Measurements from ENCODE around the gene GOSR1.
"Not testable (repeated sequence)": the region's sequence is repeated elsewhere in the genome, so short reads cannot be mapped to it uniquely, and the experiment has no call there.

Gene GOSR1

GRCh38 chr17:30568117-30568430 lies 90.9 kb downstream of the GOSR1 start:
- Histone ChIP-seq H3K9ac (ENCODE audit: insufficient read length, low read depth) (no peak overlapping the region), H3K9me3 (ENCODE audit: insufficient read depth, low read length) (no peaks in the 10 kb centered on the region), H3K4me3 (ENCODE audit: insufficient read length, low read depth) (no peak overlapping the region), H3K36me3 (ENCODE audit: insufficient read depth, insufficient read length, low read length) (no peaks in the 10 kb centered on the region), H3K27me3 (ENCODE audit: insufficient read depth, insufficient read length) (no peaks in the 10 kb centered on the region), H3K4me1 (ENCODE audit: insufficient read depth, insufficient read length) (peaks cover 14% of the 10 kb centered on the region)
- TF ChIP-seq SUZ12 (IDR thresholded peaks at IDR 0.05; ENCODE audit: extremely low read depth, insufficient read depth, insufficient read length): no peak
- TF ChIP-seq ZNF274 (IDR thresholded peaks at IDR 0.05; ENCODE audit: low read depth, low read length): no peak
- TF ChIP-seq YY1 (IDR thresholded peaks at IDR 0.05; ENCODE audit: insufficient read depth, insufficient read length): no peak
- no peak for DNase-seq (ENCODE audit: low read depth, low spot score)

- DNase-seq (ENCODE audit: low read depth, low spot score); H3K9me3 ChIP-seq (ENCODE audit: insufficient read depth, low read length); H3K27me3 ChIP-seq (ENCODE audit: insufficient read depth, insufficient read length); H3K9ac ChIP-seq (ENCODE audit: insufficient read length, low read depth); H3K36me3 ChIP-seq (ENCODE audit: insufficient read depth, insufficient read length, low read length); H3K4me3 ChIP-seq (ENCODE audit: insufficient read length, low read depth): not testable (repeated sequence)
- H3K4me1 ChIP-seq (ENCODE audit: insufficient read depth, insufficient read length): peaks cover 14% of the 10 kb centered on the region
Measured at GRCh38 chr17:30569531-30570175, 92.4 kb downstream of the GOSR1 start.

GRCh38 chr17:30570191-30570590 lies 93.0 kb downstream of the GOSR1 start:
- Histone ChIP-seq H3K9ac (ENCODE audit: insufficient read length, low read depth) (no peak overlapping the region), H3K4me3 (ENCODE audit: insufficient read length, low read depth) (no peak overlapping the region), H3K9me3 (ENCODE audit: insufficient read depth, low read length) (no peaks in the 10 kb centered on the region), H3K4me1 (ENCODE audit: insufficient read depth, insufficient read length) (peaks cover 14% of the 10 kb centered on the region), H3K36me3 (ENCODE audit: insufficient read depth, insufficient read length, low read length) (no peaks in the 10 kb centered on the region), H3K27me3 (ENCODE audit: insufficient read depth, insufficient read length) (no peaks in the 10 kb centered on the region)
- TF ChIP-seq YY1 (IDR thresholded peaks at IDR 0.05; ENCODE audit: insufficient read depth, insufficient read length): no peak
- TF ChIP-seq SUZ12 (IDR thresholded peaks at IDR 0.05; ENCODE audit: extremely low read depth, insufficient read depth, insufficient read length): no peak
- no peak for DNase-seq (ENCODE audit: low read depth, low spot score)

DNA sequence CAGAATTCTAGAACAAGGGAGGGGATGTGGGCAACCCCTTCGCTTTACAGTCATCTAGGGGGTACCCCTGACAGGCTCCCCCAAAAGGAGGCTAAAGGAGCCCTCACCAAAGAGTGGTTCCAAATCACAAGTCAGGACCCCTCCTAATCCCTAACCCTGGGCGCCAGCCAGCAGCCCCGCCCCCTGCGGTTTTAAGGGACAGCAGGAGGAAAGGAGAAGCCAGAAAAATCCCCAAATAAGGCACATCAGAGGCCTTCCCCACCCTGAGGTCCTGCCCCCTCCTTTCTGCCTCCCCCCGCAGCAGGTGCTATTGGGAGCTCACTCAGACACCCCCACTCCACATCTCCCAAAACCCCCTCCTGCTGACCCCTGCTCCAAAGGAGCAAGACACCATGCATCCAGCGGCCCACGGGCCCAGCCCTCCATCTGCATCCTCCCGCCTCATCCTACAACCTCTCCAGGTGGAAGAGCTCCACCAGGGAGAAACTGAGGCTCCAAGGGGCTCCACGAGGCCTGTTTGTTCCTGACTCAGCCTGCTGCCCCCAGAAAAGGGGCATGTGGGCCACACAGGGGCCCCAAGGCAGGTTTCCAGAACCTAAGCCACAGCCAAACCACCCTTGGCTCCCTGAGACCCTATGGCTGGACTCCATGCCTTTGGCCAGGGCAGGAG lies 93.5 kb downstream of the GOSR1 start:
- Histone ChIP-seq H3K27me3 (ENCODE audit: insufficient read depth, insufficient read length) (no peaks in the 10 kb centered on the region), H3K4me3 (ENCODE audit: insufficient read length, low read depth) (no peak overlapping the region), H3K9me3 (ENCODE audit: insufficient read depth, low read length) (no peaks in the 10 kb centered on the region), H3K9ac (ENCODE audit: insufficient read length, low read depth) (no peak overlapping the region), H3K4me1 (ENCODE audit: insufficient read depth, insufficient read length) (peaks cover 14% of the 10 kb centered on the region), H3K36me3 (ENCODE audit: insufficient read depth, insufficient read length, low read length) (no peaks in the 10 kb centered on the region)
- no peak for DNase-seq (ENCODE audit: low read depth, low spot score)
- TF ChIP-seq ZNF274 (IDR thresholded peaks at IDR 0.05; ENCODE audit: low read depth, low read length) (no peak), YY1 (IDR thresholded peaks at IDR 0.05; ENCODE audit: insufficient read depth, insufficient read length) (no peak), SUZ12 (IDR thresholded peaks at IDR 0.05; ENCODE audit: extremely low read depth, insufficient read depth, insufficient read length) (no peak)

DNA sequence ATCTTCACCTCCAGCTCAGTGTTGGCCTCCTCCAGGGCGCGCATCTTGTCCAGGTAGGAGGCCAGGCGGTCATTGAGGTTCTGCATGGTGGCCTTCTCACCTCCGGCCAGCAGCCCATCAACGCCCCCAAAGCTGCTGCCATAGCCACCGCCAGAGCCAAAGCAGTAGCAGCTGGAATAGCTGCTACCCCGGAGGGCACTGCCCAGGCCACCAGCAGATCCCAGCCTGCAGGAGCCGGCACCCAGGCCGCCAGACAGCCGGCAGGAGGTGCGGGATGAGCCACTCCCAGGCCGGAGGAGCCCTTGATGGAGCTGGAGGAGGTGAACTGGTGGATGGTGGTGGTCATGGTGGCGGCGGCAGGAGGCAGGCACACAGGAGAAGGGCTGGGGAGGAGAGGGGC lies 94.2 kb downstream of the GOSR1 start:
- not testable (repeated sequence) for H3K36me3 ChIP-seq (ENCODE audit: insufficient read depth, insufficient read length, low read length); H3K4me3 ChIP-seq (ENCODE audit: insufficient read length, low read depth); H3K9me3 ChIP-seq (ENCODE audit: insufficient read depth, low read length); DNase-seq (ENCODE audit: low read depth, low spot score); H3K27me3 ChIP-seq (ENCODE audit: insufficient read depth, insufficient read length); H3K9ac ChIP-seq (ENCODE audit: insufficient read length, low read depth)
- peaks cover 14% of the 10 kb centered on the region for H3K4me1 ChIP-seq (ENCODE audit: insufficient read depth, insufficient read length)

- TF ChIP-seq ZNF274 (IDR thresholded peaks at IDR 0.05; ENCODE audit: low read depth, low read length): no peak
- no peak for TF ChIP-seq SUZ12 (IDR thresholded peaks at IDR 0.05; ENCODE audit: extremely low read depth, insufficient read depth, insufficient read length)
- TF ChIP-seq YY1 (IDR thresholded peaks at IDR 0.05; ENCODE audit: insufficient read depth, insufficient read length): no peak
- H3K36me3 ChIP-seq (ENCODE audit: insufficient read depth, insufficient read length, low read length): no peaks in the 10 kb centered on the region
- H3K4me3 ChIP-seq (ENCODE audit: insufficient read length, low read depth): no peak overlapping the region
- H3K9me3 ChIP-seq (ENCODE audit: insufficient read depth, low read length): no peaks in the 10 kb centered on the region
- H3K9ac ChIP-seq (ENCODE audit: insufficient read length, low read depth): no peak overlapping the region
- H3K4me1 ChIP-seq (ENCODE audit: insufficient read depth, insufficient read length): peaks cover 10% of the 10 kb centered on the region
- no peaks in the 10 kb centered on the region for H3K27me3 ChIP-seq (ENCODE audit: insufficient read depth, insufficient read length)
- no peak for DNase-seq (ENCODE audit: low read depth, low spot score)
Measured at GRCh38 chr17:30571921-30572320, 94.7 kb downstream of the GOSR1 start.

- H3K4me3 ChIP-seq (ENCODE audit: insufficient read length, low read depth); H3K36me3 ChIP-seq (ENCODE audit: insufficient read depth, insufficient read length, low read length); H3K27me3 ChIP-seq (ENCODE audit: insufficient read depth, insufficient read length); H3K9me3 ChIP-seq (ENCODE audit: insufficient read depth, low read length); H3K9ac ChIP-seq (ENCODE audit: insufficient read length, low read depth); DNase-seq (ENCODE audit: low read depth, low spot score); H3K4me1 ChIP-seq (ENCODE audit: insufficient read depth, insufficient read length): not testable (repeated sequence)
Measured at GRCh38 chr17:30572651-30573554, 95.7 kb downstream of the GOSR1 start.

Measured in NT2/D1 (cell line).